ENCODE data around the gene STAT5A. TPM values are rescaled to one million over a fixed set of nuclear protein-coding genes. Genes with fewer than 3 reads are reported as not detected.

Gene STAT5A
- total and polyA plus RNA-seq, 9 of the 15 experiments (the other 6 are each of a cell fraction or from before 2014, with no cell fraction given): 79.9 to 415 (median 196) TPM

DNA sequence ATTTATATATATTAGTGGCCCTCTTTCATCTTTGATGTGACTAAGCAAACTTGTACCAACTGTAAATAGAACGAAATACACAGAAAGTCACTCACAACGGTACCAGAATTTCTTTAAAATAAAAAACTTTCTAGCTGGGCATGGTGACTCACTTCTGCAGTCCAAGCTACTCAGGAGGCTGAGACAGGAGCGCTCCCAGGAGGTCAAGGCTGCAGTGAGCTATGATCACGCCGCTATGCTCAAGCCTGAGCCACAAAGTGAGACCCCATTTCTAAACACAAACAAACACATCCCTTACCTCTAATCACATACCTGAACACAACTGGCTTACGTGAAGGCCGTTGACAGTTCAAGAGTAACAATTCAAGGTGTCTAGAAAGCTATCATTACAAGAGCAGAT is 41.8 kb upstream of the STAT5A start (continued):
- TF ChIP-seq, protein P1, sequence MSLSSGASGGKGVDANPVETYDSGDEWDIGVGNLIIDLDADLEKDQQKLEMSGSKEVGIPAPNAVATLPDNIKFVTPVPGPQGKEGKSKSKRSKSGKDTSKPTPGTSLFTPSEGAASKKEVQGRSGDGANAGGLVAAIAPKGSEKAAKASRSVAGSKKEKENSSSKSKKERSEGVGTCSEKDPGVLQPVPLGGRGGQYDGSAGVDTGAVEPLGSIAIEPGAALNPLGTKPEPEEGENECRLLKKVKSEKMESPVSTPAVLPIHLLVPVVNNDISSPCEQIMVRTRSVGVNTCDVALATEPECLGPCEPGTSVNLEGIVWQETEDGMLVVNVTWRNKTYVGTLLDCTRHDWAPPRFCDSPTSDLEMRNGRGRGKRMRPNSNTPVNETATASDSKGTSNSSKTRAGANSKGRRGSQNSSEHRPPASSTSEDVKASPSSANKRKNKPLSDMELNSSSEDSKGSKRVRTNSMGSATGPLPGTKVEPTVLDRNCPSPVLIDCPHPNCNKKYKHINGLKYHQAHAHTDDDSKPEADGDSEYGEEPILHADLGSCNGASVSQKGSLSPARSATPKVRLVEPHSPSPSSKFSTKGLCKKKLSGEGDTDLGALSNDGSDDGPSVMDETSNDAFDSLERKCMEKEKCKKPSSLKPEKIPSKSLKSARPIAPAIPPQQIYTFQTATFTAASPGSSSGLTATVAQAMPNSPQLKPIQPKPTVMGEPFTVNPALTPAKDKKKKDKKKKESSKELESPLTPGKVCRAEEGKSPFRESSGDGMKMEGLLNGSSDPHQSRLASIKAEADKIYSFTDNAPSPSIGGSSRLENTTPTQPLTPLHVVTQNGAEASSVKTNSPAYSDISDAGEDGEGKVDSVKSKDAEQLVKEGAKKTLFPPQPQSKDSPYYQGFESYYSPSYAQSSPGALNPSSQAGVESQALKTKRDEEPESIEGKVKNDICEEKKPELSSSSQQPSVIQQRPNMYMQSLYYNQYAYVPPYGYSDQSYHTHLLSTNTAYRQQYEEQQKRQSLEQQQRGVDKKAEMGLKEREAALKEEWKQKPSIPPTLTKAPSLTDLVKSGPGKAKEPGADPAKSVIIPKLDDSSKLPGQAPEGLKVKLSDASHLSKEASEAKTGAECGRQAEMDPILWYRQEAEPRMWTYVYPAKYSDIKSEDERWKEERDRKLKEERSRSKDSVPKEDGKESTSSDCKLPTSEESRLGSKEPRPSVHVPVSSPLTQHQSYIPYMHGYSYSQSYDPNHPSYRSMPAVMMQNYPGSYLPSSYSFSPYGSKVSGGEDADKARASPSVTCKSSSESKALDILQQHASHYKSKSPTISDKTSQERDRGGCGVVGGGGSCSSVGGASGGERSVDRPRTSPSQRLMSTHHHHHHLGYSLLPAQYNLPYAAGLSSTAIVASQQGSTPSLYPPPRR (CRISPR knock-in tag; IDR thresholded peaks at IDR 0.05; ENCODE audit: borderline replicate concordance): no peak
- no peak for TF ChIP-seq SIN3A (IDR thresholded peaks at IDR 0.05; ENCODE audit: borderline replicate concordance in 2 of 2, control insufficient read depth in 1 of 2, low read depth in 2 of 2, low read length in 2 of 2)

DNA sequence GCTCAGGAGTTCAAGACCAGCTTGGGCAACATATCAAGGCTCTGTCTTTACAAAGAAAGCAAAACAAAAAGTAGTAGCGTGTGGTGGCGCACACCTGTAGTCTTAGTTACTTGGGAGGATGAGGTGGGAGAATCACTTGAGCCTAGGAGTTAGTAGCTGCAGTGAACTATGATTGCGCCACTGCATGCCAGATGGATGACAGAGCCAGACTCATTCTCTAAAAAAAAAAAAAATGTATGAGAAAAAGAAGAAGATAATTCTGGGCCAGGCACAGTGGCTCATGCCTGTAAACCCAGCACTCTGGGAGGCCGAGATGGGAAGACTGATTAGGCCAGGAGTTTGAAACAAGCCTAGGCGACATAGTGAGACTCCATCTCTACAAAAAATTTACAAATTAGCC is 40.6 kb upstream of the STAT5A start:
- no peak for ATAC-seq
- Histone ChIP-seq H2AFZ (ENCODE audit: low read depth, low read length) (no peak overlapping the region), H3K36me3 (ENCODE audit: control insufficient read depth, insufficient read depth, low read length) (peaks cover 30% of the 10 kb centered on the region; the same call in 2 of the 3 replicates), H3K79me2 (ENCODE audit: control insufficient read depth, insufficient read depth, low read length) (peaks cover 91% of the 10 kb centered on the region), H3K9me3 (replicated peaks; ENCODE audit: control insufficient read depth, insufficient read depth, low read depth, low read length) (no peaks in the 10 kb centered on the region), H3K4me2 (ENCODE audit: insufficient read depth, low read length) (no peak overlapping the region), H3K4me3 (no peak overlapping the region), H3K9ac (ENCODE audit: insufficient read depth in 1 of 2, low read depth in 2 of 2, low read length in 2 of 2) (no peak overlapping the region), H3K4me1 (replicated peaks in 1 of 2; ENCODE audit: control insufficient read depth in 2 of 2, insufficient read depth in 2 of 2, low read length in 2 of 2) (peaks cover 4 to 21% of the 10 kb centered on the region in 2 experiments; a peak in 3 of 5 replicates), H3K9me1 (ENCODE audit: control insufficient read depth, insufficient read depth, low read length) (no peaks in the 10 kb centered on the region), H4K20me1 (replicated peaks; ENCODE audit: control insufficient read depth, insufficient read depth, low read length) (no peaks in the 10 kb centered on the region; the same call in 1 of the 2 replicates), H3K27ac (ENCODE audit: extremely low read depth, low read depth, low read length) (no peak overlapping the region), H3K27me3 (ENCODE audit: control insufficient read depth in 2 of 2, insufficient read depth in 2 of 2, low read length in 2 of 2) (no peaks in the 10 kb centered on the region)
- in situ Hi-C loops (cut with MboI): no loop called here
- BruUV-seq (replicated peaks): no TSS peak
- DNase-seq (ENCODE audit: extremely low read depth in 1 of 4, low spot score in 3 of 4): no peak
- ChIA-PET CTCF (ENCODE audit: low intra/inter-chr PET ratio) (no interaction called here), POLR2A (interaction anchor here (0.6 to 2.2 kb wide), 2 partner anchors 19 to 63 kb away, joined by 3 to 8 read pairs; no protein-coding TSS in a partner anchor)
- intact Hi-C loops (cut with micrococcal nuclease): no loop called here
- WGBS (ENCODE audit: insufficient coverage, low coverage, missing lambda C conversion rate): 90% methylated on average over 5 of the region's 5 CpGs
- no peak for FAIRE-seq
- no peak for TF ChIP-seq SP1 (CRISPR knock-in tag; IDR thresholded peaks at IDR 0.05)
- no peak for TF ChIP-seq BRD9 (IDR thresholded peaks at IDR 0.05; ENCODE audit: low read depth, partially characterized antibody)
- TF ChIP-seq, protein P2, sequence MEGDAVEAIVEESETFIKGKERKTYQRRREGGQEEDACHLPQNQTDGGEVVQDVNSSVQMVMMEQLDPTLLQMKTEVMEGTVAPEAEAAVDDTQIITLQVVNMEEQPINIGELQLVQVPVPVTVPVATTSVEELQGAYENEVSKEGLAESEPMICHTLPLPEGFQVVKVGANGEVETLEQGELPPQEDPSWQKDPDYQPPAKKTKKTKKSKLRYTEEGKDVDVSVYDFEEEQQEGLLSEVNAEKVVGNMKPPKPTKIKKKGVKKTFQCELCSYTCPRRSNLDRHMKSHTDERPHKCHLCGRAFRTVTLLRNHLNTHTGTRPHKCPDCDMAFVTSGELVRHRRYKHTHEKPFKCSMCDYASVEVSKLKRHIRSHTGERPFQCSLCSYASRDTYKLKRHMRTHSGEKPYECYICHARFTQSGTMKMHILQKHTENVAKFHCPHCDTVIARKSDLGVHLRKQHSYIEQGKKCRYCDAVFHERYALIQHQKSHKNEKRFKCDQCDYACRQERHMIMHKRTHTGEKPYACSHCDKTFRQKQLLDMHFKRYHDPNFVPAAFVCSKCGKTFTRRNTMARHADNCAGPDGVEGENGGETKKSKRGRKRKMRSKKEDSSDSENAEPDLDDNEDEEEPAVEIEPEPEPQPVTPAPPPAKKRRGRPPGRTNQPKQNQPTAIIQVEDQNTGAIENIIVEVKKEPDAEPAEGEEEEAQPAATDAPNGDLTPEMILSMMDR (IDR thresholded peaks at IDR 0.05 in 2 of 3, conservative IDR thresholded peaks at IDR 0.05 in 1 of 3; ENCODE audit: insufficient read depth in 2 of 3, low read depth in 1 of 3, low read length in 3 of 3): no peak
- TF ChIP-seq, protein P3, sequence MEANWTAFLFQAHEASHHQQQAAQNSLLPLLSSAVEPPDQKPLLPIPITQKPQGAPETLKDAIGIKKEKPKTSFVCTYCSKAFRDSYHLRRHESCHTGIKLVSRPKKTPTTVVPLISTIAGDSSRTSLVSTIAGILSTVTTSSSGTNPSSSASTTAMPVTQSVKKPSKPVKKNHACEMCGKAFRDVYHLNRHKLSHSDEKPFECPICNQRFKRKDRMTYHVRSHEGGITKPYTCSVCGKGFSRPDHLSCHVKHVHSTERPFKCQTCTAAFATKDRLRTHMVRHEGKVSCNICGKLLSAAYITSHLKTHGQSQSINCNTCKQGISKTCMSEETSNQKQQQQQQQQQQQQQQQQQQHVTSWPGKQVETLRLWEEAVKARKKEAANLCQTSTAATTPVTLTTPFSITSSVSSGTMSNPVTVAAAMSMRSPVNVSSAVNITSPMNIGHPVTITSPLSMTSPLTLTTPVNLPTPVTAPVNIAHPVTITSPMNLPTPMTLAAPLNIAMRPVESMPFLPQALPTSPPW (CRISPR knock-in tag; IDR thresholded peaks at IDR 0.05): no peak
- TF ChIP-seq BCOR (IDR thresholded peaks at IDR 0.05): peak; percentile 73
- TF ChIP-seq CEBPG (CRISPR knock-in tag; IDR thresholded peaks at IDR 0.05): peak; percentile 20; the same call in 1 of the 2 replicates
- no peak for TF ChIP-seq CEBPG (tag; conservative IDR thresholded peaks at IDR 0.05 in 1 of 2, IDR thresholded peaks at IDR 0.05 in 1 of 2)
- no peak for TF ChIP-seq ELF4 (CRISPR knock-in tag; IDR thresholded peaks at IDR 0.05)
- peak; percentile 30 for TF ChIP-seq RBM25 (IDR thresholded peaks at IDR 0.05; ENCODE audit: low read depth, low read length, severe bottlenecking)
- no peak for TF ChIP-seq GABPB2 (CRISPR knock-in tag; conservative IDR thresholded peaks at IDR 0.05)
- no peak for TF ChIP-seq ERF (CRISPR knock-in tag; IDR thresholded peaks at IDR 0.05)

Measured in K562 (cell line).